Endothelial cell of hepatic sinusoid (primary cell): ENCODE data around the gene HDAC9.

Experiments used
- in situ Hi-C: cut with HindIII; loops from 2 replicates; pipeline ENCODE4 v1.10.0; 2017; ENCODE audit warnings: low sequenced_read_pairs

HDAC9 gene

DNA sequence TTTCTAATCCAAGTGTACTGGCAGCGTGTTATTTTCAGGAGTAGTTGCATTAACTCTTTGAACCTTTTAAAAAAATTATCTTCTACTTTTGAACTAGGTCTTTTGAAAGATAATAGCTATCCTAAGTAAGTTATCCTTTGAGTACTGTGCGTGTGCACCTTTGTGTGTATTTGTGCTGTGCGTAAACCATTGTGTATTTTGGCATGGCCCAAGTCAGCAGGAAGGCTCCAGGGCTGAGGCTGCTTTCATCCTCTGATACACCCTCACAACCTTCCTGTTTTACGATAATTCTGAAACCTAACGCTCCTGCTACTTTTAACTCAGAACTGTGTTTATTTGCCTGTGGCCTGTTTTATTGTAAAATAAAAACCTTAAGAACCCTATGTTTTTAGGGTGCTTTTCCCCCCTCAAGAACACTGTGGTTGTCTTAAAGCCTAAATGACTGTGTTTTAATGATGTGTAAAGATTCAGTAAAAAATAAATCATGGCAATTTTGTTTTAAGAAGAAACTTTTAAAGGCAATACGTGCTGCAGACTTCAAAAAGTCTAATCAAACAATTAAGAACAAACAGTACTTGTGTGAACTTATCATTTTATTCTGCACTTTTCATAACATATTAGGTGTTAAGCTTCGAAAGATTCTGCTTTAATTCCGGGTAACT is 57.5 kb downstream of the HDAC9 start:
- in situ Hi-C loops: no loop called here

- in situ Hi-C loops: no loop called here
Observed at GRCh38 chr7:18553605-18554003, 58.1 kb downstream of the HDAC9 start.

DNA sequence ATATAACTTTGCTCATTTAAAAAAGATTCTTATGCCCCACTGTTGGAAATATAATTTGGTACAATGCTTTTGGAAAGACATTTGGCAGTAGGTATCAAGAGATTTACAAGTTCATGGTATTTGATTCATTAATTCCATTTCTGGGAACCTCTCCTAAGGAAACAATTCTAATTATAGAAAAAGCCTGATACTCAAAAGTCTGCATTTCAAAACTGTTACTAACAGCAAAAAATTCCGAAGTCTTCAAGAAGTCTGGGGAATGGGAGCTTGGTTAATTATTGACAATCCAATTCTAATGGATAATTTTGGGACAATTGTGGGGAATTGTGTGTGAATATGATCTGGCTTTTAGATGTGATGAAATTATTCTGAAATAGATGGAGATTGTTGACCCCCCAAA is 59.6 kb downstream of the HDAC9 start:
- in situ Hi-C loops: no loop called here

- in situ Hi-C loops: no loop called here
Observed at GRCh38 chr7:18555968-18556367, 60.4 kb downstream of the HDAC9 start.

DNA sequence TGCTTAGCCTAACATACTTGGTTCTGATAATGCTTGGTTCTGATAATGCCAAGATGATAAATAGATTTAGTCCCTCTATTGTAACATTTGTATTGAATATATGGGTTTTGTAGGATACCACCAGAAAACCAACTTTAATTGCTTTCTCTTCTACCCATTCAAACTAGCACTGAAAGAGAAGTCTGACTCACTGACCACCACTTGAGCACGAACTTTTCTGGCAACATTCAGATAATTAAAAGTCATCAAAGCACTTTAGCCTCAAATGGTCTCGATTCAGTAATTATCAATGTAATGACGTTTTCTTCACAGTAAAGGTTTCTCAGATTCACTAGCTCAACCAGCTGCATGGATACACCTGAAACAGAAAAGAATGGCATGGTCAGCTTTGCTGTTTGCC is 63.0 kb downstream of the HDAC9 start:
- in situ Hi-C loops: no loop called here

DNA sequence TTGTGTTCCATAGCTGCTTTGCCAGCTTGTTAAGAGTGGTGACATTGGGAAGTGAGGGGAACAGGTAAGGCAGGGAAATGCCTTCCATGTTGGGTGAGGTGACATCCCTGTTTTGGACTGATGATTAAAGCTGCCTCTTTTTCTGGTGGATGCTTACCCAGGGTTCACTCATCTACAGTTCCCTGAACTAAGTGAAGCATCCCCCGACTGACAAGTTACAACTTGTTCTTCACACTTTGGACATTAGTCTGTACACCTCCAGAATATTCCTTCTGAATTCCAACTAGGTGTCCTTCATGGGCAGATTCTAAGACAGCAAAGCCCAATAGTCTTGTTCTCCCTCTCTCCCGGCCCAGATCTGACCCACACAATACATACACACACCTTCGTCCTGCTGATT is 63.4 kb downstream of the HDAC9 start:
- in situ Hi-C loops: no loop called here

GRCh38 chr7:18559756-18560155 is 64.2 kb downstream of the HDAC9 start:
- in situ Hi-C loops: no loop called here

DNA sequence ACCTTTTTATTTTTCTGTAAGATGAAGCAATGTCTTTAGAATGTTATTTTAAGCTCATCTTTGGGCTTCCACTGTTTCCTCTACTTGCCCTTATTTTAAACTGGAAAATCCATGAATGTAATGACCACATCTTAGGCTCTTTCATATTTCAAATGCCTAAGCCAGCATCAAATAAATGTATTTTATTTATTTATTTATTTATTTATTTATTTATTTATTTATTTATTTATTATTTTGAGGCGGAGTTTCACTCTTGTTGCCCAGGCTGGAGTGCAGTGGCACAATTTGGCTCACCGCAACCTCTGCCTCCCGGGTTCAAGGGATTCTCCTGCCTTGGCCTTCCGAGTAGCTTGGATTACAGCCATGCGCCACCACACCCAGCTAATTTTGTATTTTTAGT is 69.2 kb downstream of the HDAC9 start:
- in situ Hi-C loops: no loop called here

DNA sequence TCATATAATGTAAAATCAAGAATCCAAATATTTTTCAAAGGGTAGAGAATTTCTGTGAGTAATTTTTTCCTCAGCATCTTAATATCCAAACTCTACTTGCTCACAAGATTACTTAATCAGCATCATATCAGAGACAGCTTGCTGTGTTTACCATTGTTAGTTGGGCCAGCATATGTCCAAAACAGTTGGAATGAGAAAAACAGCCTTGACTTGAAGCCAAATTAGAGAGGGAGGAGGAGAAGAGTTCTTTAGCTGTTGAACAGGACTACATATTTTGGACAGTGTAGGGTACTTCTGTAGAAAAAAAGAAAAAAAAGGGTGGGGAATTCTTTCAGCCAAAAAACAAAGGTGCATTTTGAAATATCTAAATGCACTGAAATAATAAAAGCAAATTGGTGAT is 69.8 kb downstream of the HDAC9 start:
- in situ Hi-C loops: no loop called here

DNA sequence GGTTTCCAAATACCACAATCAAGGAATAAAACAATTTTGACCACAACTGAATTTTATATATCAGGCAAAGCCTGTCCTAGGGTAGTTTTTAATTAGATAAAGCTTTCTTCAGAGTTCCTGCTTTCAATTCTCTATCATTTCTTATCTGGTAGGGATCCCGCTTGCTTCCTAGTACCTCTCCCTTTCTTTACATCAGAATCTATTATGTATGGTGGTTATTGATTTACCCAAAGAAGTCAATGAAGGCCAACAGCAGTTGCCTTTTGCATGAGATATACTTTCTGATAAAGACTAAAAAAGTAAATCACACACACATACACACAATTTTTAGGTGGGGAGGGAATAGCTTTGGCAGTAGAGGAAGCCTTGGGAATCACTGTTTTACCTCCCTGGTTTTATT is 70.7 kb downstream of the HDAC9 start:
- in situ Hi-C loops: no loop called here

DNA sequence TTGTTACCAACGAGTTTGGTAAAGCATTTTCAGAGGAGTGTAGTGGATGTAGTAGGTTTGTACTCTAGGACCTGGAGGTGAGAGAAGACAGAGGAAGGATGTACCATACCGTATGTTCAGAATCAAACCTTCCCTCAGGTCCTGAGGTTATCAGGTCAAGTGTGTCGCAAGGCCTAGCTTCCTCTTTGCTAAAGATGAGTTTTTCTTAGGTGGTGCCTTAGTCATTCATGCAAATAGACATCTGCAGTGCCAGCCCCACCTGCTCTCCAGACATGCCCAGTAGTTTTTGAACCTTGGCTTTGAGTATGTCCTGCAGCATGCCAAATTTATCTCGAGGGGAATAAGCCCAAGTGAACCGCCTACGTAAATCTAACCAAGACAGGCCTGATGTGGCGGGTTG is 71.3 kb downstream of the HDAC9 start:
- in situ Hi-C loops: no loop called here

DNA sequence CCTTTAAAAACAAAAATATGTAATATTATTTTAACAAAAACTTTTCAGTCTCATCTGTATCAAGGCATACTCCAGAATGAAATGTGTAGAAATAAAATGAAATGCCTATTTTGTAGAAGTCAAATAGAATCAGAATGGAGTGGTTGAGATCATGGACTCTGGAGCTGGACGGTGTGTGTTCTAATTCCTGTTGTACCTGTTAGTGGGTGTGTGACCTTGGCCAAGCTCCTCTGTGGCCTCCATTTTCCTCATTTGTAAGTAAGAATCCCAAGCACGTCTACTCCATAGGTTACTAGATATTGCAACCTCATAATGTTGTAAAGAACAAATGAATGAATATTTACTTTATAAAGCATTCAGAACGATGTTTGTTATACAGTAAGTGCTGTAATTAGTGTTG is 74.9 kb downstream of the HDAC9 start:
- in situ Hi-C loops: no loop called here

- in situ Hi-C loops: no loop called here
Observed at GRCh38 chr7:18570890-18571478, 75.4 kb downstream of the HDAC9 start.

GRCh38 chr7:18572154-18572553 is 76.6 kb downstream of the HDAC9 start:
- in situ Hi-C loops: no loop called here

DNA sequence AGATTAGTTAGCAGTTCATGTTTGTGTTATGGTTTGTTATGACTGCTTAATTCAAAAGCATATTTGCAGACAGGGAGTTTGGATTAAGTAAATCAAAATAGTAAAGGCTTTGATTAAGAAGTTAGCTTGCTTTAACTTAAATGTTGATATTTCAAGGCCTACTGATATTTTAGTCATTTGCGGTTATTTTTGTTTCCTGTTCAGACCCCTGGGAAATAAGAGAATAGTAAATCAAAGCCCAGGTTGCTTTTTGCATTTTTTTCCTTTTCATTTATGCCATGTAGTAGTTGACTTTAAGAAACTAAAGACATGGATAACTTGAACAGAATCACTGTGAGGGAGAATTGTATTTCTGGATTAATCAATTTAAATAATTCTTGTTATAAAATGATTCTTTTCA is 77.3 kb downstream of the HDAC9 start:
- in situ Hi-C loops: no loop called here

- in situ Hi-C loops: no loop called here
Observed at GRCh38 chr7:18573410-18574234, 78.1 kb downstream of the HDAC9 start.

DNA sequence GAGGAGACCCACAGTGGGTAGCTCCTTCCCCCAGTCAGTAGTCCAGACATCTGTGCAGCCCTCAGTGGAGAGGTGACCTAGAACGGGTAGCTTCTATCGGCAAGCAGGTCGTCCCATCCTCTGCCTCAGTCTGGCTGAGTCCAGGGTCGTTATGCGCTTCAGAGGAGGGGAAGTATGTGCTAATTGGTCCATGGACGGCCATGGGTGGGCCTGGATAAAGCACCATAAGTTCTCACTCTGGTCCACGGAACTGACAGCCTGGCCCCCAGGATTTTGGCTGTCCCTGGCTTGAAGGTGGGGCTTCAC is 78.6 kb downstream of the HDAC9 start:
- in situ Hi-C loops: no loop called here

- in situ Hi-C loops: no loop called here
Observed at GRCh38 chr7:18574676-18575075, 79.1 kb downstream of the HDAC9 start.

DNA sequence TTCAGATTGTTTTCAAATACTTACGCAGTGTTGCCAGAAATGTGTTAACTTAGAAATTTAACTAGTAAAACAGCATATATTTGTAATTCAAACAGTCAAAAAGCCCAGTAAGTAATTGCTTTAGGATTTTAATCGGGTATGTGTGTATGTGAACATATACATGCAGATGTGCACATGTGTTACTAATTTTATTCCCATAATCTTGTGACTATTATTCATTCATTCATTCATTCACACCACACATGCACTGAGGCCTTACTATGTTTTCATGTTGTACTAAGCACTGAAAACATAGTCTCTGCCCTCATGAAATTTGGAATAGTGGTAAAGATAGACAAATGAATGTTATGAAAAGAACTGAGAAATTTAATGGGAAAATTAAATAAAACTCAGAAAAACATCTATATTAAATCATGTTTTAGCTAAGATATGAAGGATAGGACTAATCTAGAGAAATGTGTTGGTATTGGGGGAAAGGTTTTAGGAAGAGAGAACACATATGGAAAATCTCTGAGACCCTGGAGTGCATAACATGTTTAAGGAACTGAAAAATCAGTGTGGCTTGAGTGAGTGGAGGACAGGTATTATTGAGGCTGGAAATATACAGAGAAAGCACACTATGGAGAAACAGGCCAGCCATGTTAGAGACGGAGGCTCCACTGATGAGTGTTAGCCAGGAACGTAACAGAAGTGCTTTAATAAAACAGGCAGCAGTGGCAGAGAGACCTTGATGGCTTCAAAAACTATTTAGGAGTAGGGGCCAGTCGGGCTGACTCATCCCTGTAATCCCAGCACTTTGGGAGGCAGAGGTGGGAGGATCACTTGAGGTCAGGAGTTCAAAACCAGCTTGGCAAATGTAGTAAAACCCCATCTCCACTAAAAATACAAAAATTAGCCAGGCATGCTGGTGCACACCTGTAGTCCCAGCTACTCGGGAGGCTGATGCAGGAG is 80.3 kb downstream of the HDAC9 start:
- in situ Hi-C loops: no loop called here

- in situ Hi-C loops: no loop called here
Observed at GRCh38 chr7:18577096-18577771, 81.7 kb downstream of the HDAC9 start.

GRCh38 chr7:18579698-18580097 is 84.1 kb downstream of the HDAC9 start:
- in situ Hi-C loops: no loop called here
